HepG2 (cell line): ENCODE measurements around the gene KDM6B. TPM values are rescaled to one million over a fixed set of nuclear protein-coding genes. Genes with fewer than 3 reads are reported as not detected.

ENCODE experiments used
- ADNP ChIP-seq: sonication (generic); formaldehyde crosslinking; IDR thresholded peaks from 2 replicates; pipeline ENCODE4 v1.4.0; 2020; ENCODE audit warnings: missing genetic modification reagents
- IKZF1 ChIP-seq: fragments of 450-650 bp; IDR thresholded peaks from 2 replicates; pipeline ENCODE4 v1.7.1; 2016
- POLR2AphosphoS2 ChIP-seq: IDR thresholded peaks from 2 replicates; pipeline ENCODE4 v1.6.1; 2011; ENCODE audit warnings: low read depth, low read length, improper control_type of control experiment
- RARG ChIP-seq: sonication (generic); formaldehyde crosslinking; IDR thresholded peaks from 2 replicates; pipeline ENCODE4 v1.4.0; 2020; ENCODE audit warnings: low read depth, mild to moderate bottlenecking, missing genetic modification reagents
- SKIL ChIP-seq: sonication (generic); formaldehyde crosslinking; IDR thresholded peaks from 2 replicates; pipeline ENCODE4 v1.8.0; 2022; ENCODE audit warnings: missing genetic modification reagents, mild to moderate bottlenecking, moderate library complexity, borderline replicate concordance
- SMC3 ChIP-seq: IDR thresholded peaks from 2 replicates; pipeline ENCODE4 v1.6.1; 2011; ENCODE audit warnings: low read length, improper control_type of control experiment
- ZBTB26 ChIP-seq: IDR thresholded peaks from 2 replicates; pipeline ENCODE4 v1.6.1; 2016; ENCODE audit warnings: missing compliant biosample characterization, missing genetic modification reagents, borderline replicate concordance
- ZBTB42 ChIP-seq: sonication (generic); formaldehyde crosslinking; IDR thresholded peaks from 2 replicates; pipeline ENCODE4 v1.5.0; 2020; ENCODE audit warnings: mild to moderate bottlenecking, missing genetic modification reagents
- ZNF160 ChIP-seq: sonication (generic); formaldehyde crosslinking; IDR thresholded peaks from 2 replicates; pipeline ENCODE4 v1.8.0; 2022; ENCODE audit warnings: mild to moderate bottlenecking, inconsistent platforms, missing genetic modification reagents
- ZNF230 ChIP-seq: sonication (generic); formaldehyde crosslinking; IDR thresholded peaks from 2 replicates; pipeline ENCODE4 v1.4.0; 2020; ENCODE audit warnings: mild to moderate bottlenecking, missing genetic modification reagents
- ZNF335 ChIP-seq: sonication (generic); formaldehyde crosslinking; IDR thresholded peaks from 2 replicates; pipeline ENCODE4 v1.4.0; 2020; ENCODE audit warnings: missing genetic modification reagents
- ZNF350 ChIP-seq: sonication (generic); formaldehyde crosslinking; IDR thresholded peaks from 2 replicates; pipeline ENCODE4 v1.4.0; 2020; ENCODE audit warnings: mild to moderate bottlenecking, low read depth, missing genetic modification reagents, borderline replicate concordance
- ZNF605 ChIP-seq: sonication (generic); formaldehyde crosslinking; IDR thresholded peaks from 2 replicates; pipeline ENCODE4 v1.8.0; 2022; ENCODE audit warnings: mild to moderate bottlenecking, missing genetic modification reagents
- polyA plus RNA-seq, 8 experiments: library from polyadenylated mRNA; depleted of rRNA in 3 of 8; stranded (reverse) in 7 of 8; unstranded in 1 of 8; fragments of >200 nt; fragmentation: Illumina TruSeq in 4 of 8; extraction: Trizol in 4 of 8; gene quantifications; 2 replicates each; pipeline versions ENCODE4 v1.2.1 to v1.2.3, GENCODE V29; 2011 to 2016; ENCODE audit warnings: low read depth in 4 of 8, missing spikeins in 1 of 8, mixed read lengths in 1 of 8; ENCODE audit not compliant: insufficient read depth in 1 of 8
- total RNA-seq, 5 experiments: library from RNA; depleted of rRNA; stranded (reverse); fragments of >200 nt; fragmentation: Illumina TruSeq; extraction: Trizol; gene quantifications; 2 replicates each; pipeline ENCODE4 v1.2.3, GENCODE V29; 2016; ENCODE audit warnings: low read depth in 1 of 5
- TF ChIP-seq, protein P1 (sequence below): sonication (generic); formaldehyde crosslinking; IDR thresholded peaks from 2 replicates; pipeline ENCODE4 v1.9.0; 2021; ENCODE audit warnings: missing genetic modification reagents, mild to moderate bottlenecking, borderline replicate concordance
- TF ChIP-seq, protein P2 (sequence below): sonication (generic); formaldehyde crosslinking; IDR thresholded peaks from 2 replicates; pipeline ENCODE4 v1.4.0; 2020; ENCODE audit warnings: missing genetic modification reagents
- TF ChIP-seq, protein P3 (sequence below): sonication (generic); formaldehyde crosslinking; IDR thresholded peaks from 2 replicates; pipeline ENCODE4 v1.4.0; 2020; ENCODE audit warnings: missing genetic modification reagents

The KDM6B gene
- total and polyA plus RNA-seq, 2 of the 13 experiments (the other 11 are each of a cell fraction or from before 2014, with no cell fraction given) = 1.3 to 2.1 TPM

GRCh38 chr17:7856811-7857712 lies 23.0 kb downstream of the KDM6B start, which contains the start of gene NAA38 (continued):
- TF ChIP-seq ZBTB26 (no peak), POLR2AphosphoS2 (peak; percentile 67), ZBTB42 (CRISPR knock-in tag) (0 out of 2 replicates have a peak, but pooled peaks have one; percentile 24), ZNF160 (CRISPR knock-in tag) (no peak; the same call in 1 of the 2 replicates), ADNP (no peak), SMC3 (no peak), RARG (CRISPR knock-in tag) (no peak), ZNF605 (CRISPR knock-in tag) (no peak; the same call in 1 of the 2 replicates), ZNF350 (no peak; the same call in 1 of the 2 replicates), ZNF335 (no peak), ZNF230 (no peak), SKIL (CRISPR knock-in tag) (no peak), IKZF1 (no peak)
- TF ChIP-seq, protein P1, sequence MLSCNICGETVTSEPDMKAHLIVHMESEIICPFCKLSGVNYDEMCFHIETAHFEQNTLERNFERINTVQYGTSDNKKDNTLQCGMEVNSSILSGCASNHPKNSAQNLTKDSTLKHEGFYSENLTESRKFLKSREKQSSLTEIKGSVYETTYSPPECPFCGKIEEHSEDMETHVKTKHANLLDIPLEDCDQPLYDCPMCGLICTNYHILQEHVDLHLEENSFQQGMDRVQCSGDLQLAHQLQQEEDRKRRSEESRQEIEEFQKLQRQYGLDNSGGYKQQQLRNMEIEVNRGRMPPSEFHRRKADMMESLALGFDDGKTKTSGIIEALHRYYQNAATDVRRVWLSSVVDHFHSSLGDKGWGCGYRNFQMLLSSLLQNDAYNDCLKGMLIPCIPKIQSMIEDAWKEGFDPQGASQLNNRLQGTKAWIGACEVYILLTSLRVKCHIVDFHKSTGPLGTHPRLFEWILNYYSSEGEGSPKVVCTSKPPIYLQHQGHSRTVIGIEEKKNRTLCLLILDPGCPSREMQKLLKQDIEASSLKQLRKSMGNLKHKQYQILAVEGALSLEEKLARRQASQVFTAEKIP (CRISPR knock-in tag) = no peak
- TF ChIP-seq, protein P2, sequence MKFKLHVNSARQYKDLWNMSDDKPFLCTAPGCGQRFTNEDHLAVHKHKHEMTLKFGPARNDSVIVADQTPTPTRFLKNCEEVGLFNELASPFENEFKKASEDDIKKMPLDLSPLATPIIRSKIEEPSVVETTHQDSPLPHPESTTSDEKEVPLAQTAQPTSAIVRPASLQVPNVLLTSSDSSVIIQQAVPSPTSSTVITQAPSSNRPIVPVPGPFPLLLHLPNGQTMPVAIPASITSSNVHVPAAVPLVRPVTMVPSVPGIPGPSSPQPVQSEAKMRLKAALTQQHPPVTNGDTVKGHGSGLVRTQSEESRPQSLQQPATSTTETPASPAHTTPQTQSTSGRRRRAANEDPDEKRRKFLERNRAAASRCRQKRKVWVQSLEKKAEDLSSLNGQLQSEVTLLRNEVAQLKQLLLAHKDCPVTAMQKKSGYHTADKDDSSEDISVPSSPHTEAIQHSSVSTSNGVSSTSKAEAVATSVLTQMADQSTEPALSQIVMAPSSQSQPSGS = peak; percentile 59; the same call in 1 of the 2 replicates
- TF ChIP-seq, protein P3, sequence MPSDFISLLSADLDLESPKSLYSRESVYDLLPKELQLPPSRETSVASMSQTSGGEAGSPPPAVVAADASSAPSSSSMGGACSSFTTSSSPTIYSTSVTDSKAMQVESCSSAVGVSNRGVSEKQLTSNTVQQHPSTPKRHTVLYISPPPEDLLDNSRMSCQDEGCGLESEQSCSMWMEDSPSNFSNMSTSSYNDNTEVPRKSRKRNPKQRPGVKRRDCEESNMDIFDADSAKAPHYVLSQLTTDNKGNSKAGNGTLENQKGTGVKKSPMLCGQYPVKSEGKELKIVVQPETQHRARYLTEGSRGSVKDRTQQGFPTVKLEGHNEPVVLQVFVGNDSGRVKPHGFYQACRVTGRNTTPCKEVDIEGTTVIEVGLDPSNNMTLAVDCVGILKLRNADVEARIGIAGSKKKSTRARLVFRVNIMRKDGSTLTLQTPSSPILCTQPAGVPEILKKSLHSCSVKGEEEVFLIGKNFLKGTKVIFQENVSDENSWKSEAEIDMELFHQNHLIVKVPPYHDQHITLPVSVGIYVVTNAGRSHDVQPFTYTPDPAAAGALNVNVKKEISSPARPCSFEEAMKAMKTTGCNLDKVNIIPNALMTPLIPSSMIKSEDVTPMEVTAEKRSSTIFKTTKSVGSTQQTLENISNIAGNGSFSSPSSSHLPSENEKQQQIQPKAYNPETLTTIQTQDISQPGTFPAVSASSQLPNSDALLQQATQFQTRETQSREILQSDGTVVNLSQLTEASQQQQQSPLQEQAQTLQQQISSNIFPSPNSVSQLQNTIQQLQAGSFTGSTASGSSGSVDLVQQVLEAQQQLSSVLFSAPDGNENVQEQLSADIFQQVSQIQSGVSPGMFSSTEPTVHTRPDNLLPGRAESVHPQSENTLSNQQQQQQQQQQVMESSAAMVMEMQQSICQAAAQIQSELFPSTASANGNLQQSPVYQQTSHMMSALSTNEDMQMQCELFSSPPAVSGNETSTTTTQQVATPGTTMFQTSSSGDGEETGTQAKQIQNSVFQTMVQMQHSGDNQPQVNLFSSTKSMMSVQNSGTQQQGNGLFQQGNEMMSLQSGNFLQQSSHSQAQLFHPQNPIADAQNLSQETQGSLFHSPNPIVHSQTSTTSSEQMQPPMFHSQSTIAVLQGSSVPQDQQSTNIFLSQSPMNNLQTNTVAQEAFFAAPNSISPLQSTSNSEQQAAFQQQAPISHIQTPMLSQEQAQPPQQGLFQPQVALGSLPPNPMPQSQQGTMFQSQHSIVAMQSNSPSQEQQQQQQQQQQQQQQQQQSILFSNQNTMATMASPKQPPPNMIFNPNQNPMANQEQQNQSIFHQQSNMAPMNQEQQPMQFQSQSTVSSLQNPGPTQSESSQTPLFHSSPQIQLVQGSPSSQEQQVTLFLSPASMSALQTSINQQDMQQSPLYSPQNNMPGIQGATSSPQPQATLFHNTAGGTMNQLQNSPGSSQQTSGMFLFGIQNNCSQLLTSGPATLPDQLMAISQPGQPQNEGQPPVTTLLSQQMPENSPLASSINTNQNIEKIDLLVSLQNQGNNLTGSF (CRISPR knock-in tag) = 0 out of 2 replicates have a peak, but pooled peaks have one; percentile 27
